ENCODE measurements around the gene SLC15A3.
A peak's percentile ranks its signal among the peaks of the same experiment; 100 is the strongest.
"Not testable (repeated sequence)": the region's sequence is repeated elsewhere in the genome, so short reads cannot be mapped to it uniquely, and the experiment has no call there.

SLC15A3 gene

DNA sequence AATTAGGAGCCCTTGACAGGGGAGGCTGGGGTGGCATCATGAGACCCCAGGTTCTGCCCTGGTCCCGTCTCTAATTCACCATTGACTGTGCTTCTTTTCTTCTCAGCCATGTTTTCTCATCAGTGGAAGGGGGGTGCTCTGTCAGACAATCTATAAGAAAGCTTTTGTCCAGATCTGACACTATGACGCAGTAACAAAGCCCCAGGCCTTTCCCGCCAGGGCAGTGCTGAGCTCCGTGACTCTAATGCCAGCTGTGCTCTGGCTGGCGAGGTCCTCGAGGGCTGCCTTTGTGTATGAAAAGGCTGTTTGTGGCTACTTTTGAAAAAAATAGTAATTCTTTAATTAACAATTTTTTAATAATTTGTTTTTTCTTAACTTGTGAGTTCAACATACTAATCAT, 22.8 kb upstream of the SLC15A3 start:
- Histone ChIP-seq H3K9me3 (replicated peaks in 1 of 2; ENCODE audit: control insufficient read depth in 2 of 2, insufficient read depth in 1 of 2, low read depth in 1 of 2, low read length in 2 of 2) (no peaks in the 10 kb centered on the region), H2BK120ac (ENCODE audit: low read depth, low read length) (no peak overlapping the region), H2BK15ac (ENCODE audit: low read length) (no peak overlapping the region), H3K27ac (replicated peaks; ENCODE audit: low read length) (no peak overlapping the region), H3K36me3 (replicated peaks in 1 of 2; ENCODE audit: control insufficient read depth in 2 of 2, insufficient read depth in 2 of 2, low read length in 2 of 2) (no peaks in the 10 kb centered on the region), H2BK12ac (ENCODE audit: low read length) (no peak overlapping the region), H2AFZ (ENCODE audit: low read length) (no peak overlapping the region), H4K91ac (ENCODE audit: low read depth, low read length, poor library complexity) (no peak overlapping the region), H3K4me3 (ENCODE audit: low read length in 2 of 2) (no peak overlapping the region), H4K8ac (ENCODE audit: low read depth, low read length) (no peak overlapping the region), H3K23ac (ENCODE audit: low read depth, low read length, poor library complexity) (no peak overlapping the region), H3K9ac (ENCODE audit: low read depth, low read length, poor library complexity) (no peak overlapping the region), H3K4ac (ENCODE audit: low read length) (no peak overlapping the region), H3K18ac (ENCODE audit: low read length) (peak overlapping the region; percentile 20), H2BK5ac (ENCODE audit: low read length) (no peak overlapping the region), H3K4me2 (ENCODE audit: insufficient read depth, low read length, poor library complexity, severe bottlenecking) (no peak overlapping the region), H3K14ac (ENCODE audit: low read length) (no peak overlapping the region), H2AK5ac (ENCODE audit: low read depth, low read length) (no peak overlapping the region), H3K27me3 (ENCODE audit: control insufficient read depth in 3 of 3, insufficient read depth in 3 of 3, low read depth in 1 of 3, low read length in 3 of 3) (peaks cover 0 to 43% (median 0%) of the 10 kb centered on the region in 3 experiments), H3K79me1 (ENCODE audit: low read depth, low read length) (no peaks in the 10 kb centered on the region), H3K4me1 (ENCODE audit: control insufficient read depth in 2 of 2, insufficient read depth in 1 of 2, low read depth in 1 of 2, low read length in 2 of 2) (peaks cover 0 to 3% of the 10 kb centered on the region in 2 donors)
- DNase-seq (ENCODE audit: low spot score) = no peak
- no CpG with 5 or more reads among the region's 6 CpGs for WGBS, 2 donors (ENCODE audit: extremely low coverage in 2 of 2, insufficient read length in 2 of 2, insufficient replicate concordance in 1 of 2)

GRCh38 chr11:60974316-60974715, 22.3 kb upstream of the SLC15A3 start:
- H3K9ac ChIP-seq (ENCODE audit: low read depth, low read length, poor library complexity); H3K23ac ChIP-seq (ENCODE audit: low read depth, low read length, poor library complexity); H2BK5ac ChIP-seq (ENCODE audit: low read length); H3K4me1 ChIP-seq (ENCODE audit: control insufficient read depth in 2 of 2, insufficient read depth in 1 of 2, low read depth in 1 of 2, low read length in 2 of 2); H2BK15ac ChIP-seq (ENCODE audit: low read length); H3K4ac ChIP-seq (ENCODE audit: low read length); H2BK12ac ChIP-seq (ENCODE audit: low read length); H3K79me1 ChIP-seq (ENCODE audit: low read depth, low read length); H3K9me3 ChIP-seq (replicated peaks in 1 of 2; ENCODE audit: control insufficient read depth in 2 of 2, insufficient read depth in 1 of 2, low read depth in 1 of 2, low read length in 2 of 2); H3K27ac ChIP-seq (replicated peaks; ENCODE audit: low read length); H2BK120ac ChIP-seq (ENCODE audit: low read depth, low read length); H2AK5ac ChIP-seq (ENCODE audit: low read depth, low read length); H3K14ac ChIP-seq (ENCODE audit: low read length); H3K36me3 ChIP-seq (replicated peaks in 1 of 2; ENCODE audit: control insufficient read depth in 2 of 2, insufficient read depth in 2 of 2, low read length in 2 of 2); DNase-seq (ENCODE audit: low spot score); H4K91ac ChIP-seq (ENCODE audit: low read depth, low read length, poor library complexity); H2AFZ ChIP-seq (ENCODE audit: low read length); H3K4me2 ChIP-seq (ENCODE audit: insufficient read depth, low read length, poor library complexity, severe bottlenecking); H3K4me3 ChIP-seq (ENCODE audit: low read length in 2 of 2); H4K8ac ChIP-seq (ENCODE audit: low read depth, low read length): not testable (repeated sequence)
- Histone ChIP-seq H3K27me3 (ENCODE audit: control insufficient read depth in 3 of 3, insufficient read depth in 3 of 3, low read depth in 1 of 3, low read length in 3 of 3) (peaks cover 0 to 43% (median 0%) of the 10 kb centered on the region in 3 experiments), H3K18ac (ENCODE audit: low read length) (peak overlapping the region; percentile 20)
- no CpG with 5 or more reads among the region's 13 CpGs for WGBS, 2 donors (ENCODE audit: extremely low coverage in 2 of 2, insufficient read length in 2 of 2, insufficient replicate concordance in 1 of 2)

- Histone ChIP-seq H2BK12ac (ENCODE audit: low read length) (no peak overlapping the region), H3K27ac (replicated peaks; ENCODE audit: low read length) (no peak overlapping the region), H3K4me2 (ENCODE audit: insufficient read depth, low read length, poor library complexity, severe bottlenecking) (no peak overlapping the region), H4K8ac (ENCODE audit: low read depth, low read length) (no peak overlapping the region), H2BK5ac (ENCODE audit: low read length) (no peak overlapping the region), H3K14ac (ENCODE audit: low read length) (no peak overlapping the region), H2AFZ (ENCODE audit: low read length) (peak overlapping the region; percentile 2), H3K9me3 (replicated peaks in 1 of 2; ENCODE audit: control insufficient read depth in 2 of 2, insufficient read depth in 1 of 2, low read depth in 1 of 2, low read length in 2 of 2) (no peaks in the 10 kb centered on the region), H3K79me1 (ENCODE audit: low read depth, low read length) (no peaks in the 10 kb centered on the region), H2AK5ac (ENCODE audit: low read depth, low read length) (no peak overlapping the region), H4K91ac (ENCODE audit: low read depth, low read length, poor library complexity) (no peak overlapping the region), H3K23ac (ENCODE audit: low read depth, low read length, poor library complexity) (no peak overlapping the region), H3K27me3 (ENCODE audit: control insufficient read depth in 3 of 3, insufficient read depth in 3 of 3, low read depth in 1 of 3, low read length in 3 of 3) (peaks cover 0 to 40% (median 0%) of the 10 kb centered on the region in 3 experiments), H3K18ac (ENCODE audit: low read length) (peak overlapping the region; percentile 15), H3K4me3 (ENCODE audit: low read length in 2 of 2) (no peak overlapping the region), H3K36me3 (replicated peaks in 1 of 2; ENCODE audit: control insufficient read depth in 2 of 2, insufficient read depth in 2 of 2, low read length in 2 of 2) (no peaks in the 10 kb centered on the region), H3K9ac (ENCODE audit: low read depth, low read length, poor library complexity) (no peak overlapping the region), H3K4ac (ENCODE audit: low read length) (no peak overlapping the region), H2BK120ac (ENCODE audit: low read depth, low read length) (no peak overlapping the region), H2BK15ac (ENCODE audit: low read length) (no peak overlapping the region), H3K4me1 (ENCODE audit: control insufficient read depth in 2 of 2, insufficient read depth in 1 of 2, low read depth in 1 of 2, low read length in 2 of 2) (peaks cover 0 to 3% of the 10 kb centered on the region in 2 donors)
- DNase-seq (ENCODE audit: low spot score) = no peak
- WGBS, 2 donors (ENCODE audit: extremely low coverage in 2 of 2, insufficient read length in 2 of 2, insufficient replicate concordance in 1 of 2) = no CpG with 5 or more reads among the region's 6 CpGs
Measured at GRCh38 chr11:60973699-60974098, 21.7 kb upstream of the SLC15A3 start.

- H3K23ac ChIP-seq (ENCODE audit: low read depth, low read length, poor library complexity) = peak overlapping the region; percentile 6
- H2AFZ ChIP-seq (ENCODE audit: low read length) = no peak overlapping the region
- WGBS, 2 donors (ENCODE audit: extremely low coverage in 2 of 2, insufficient read length in 2 of 2, insufficient replicate concordance in 1 of 2) = no CpG with 5 or more reads among the region's 15 CpGs
- no peak overlapping the region for H2BK12ac ChIP-seq (ENCODE audit: low read length)
- no peak overlapping the region for H3K14ac ChIP-seq (ENCODE audit: low read length)
- H3K4me2 ChIP-seq (ENCODE audit: insufficient read depth, low read length, poor library complexity, severe bottlenecking) = no peak overlapping the region
- H3K4me1 ChIP-seq (ENCODE audit: control insufficient read depth in 2 of 2, insufficient read depth in 1 of 2, low read depth in 1 of 2, low read length in 2 of 2) = peaks cover 0 to 3% of the 10 kb centered on the region in 2 donors
- H3K36me3 ChIP-seq (replicated peaks in 1 of 2; ENCODE audit: control insufficient read depth in 2 of 2, insufficient read depth in 2 of 2, low read length in 2 of 2) = no peaks in the 10 kb centered on the region
- peak overlapping the region in 1 of 2 donors; percentile 9 for H3K4me3 ChIP-seq (ENCODE audit: low read length in 2 of 2)
- no peak overlapping the region for H2BK15ac ChIP-seq (ENCODE audit: low read length)
- H3K27ac ChIP-seq (replicated peaks; ENCODE audit: low read length) = no peak overlapping the region
- H2BK5ac ChIP-seq (ENCODE audit: low read length) = no peak overlapping the region
- no peaks in the 10 kb centered on the region for H3K9me3 ChIP-seq (replicated peaks in 1 of 2; ENCODE audit: control insufficient read depth in 2 of 2, insufficient read depth in 1 of 2, low read depth in 1 of 2, low read length in 2 of 2)
- H3K79me1 ChIP-seq (ENCODE audit: low read depth, low read length) = no peaks in the 10 kb centered on the region
- H2AK5ac ChIP-seq (ENCODE audit: low read depth, low read length) = no peak overlapping the region
- H3K18ac ChIP-seq (ENCODE audit: low read length) = peak overlapping the region; percentile 8
- H3K9ac ChIP-seq (ENCODE audit: low read depth, low read length, poor library complexity) = no peak overlapping the region
- H2BK120ac ChIP-seq (ENCODE audit: low read depth, low read length) = no peak overlapping the region
- no peak overlapping the region for H3K4ac ChIP-seq (ENCODE audit: low read length)
- H4K91ac ChIP-seq (ENCODE audit: low read depth, low read length, poor library complexity) = peak overlapping the region; percentile 20
- DNase-seq (ENCODE audit: low spot score) = no peak
- no peak overlapping the region for H4K8ac ChIP-seq (ENCODE audit: low read depth, low read length)
- peaks cover 0 to 40% (median 0%) of the 10 kb centered on the region in 3 experiments for H3K27me3 ChIP-seq (ENCODE audit: control insufficient read depth in 3 of 3, insufficient read depth in 3 of 3, low read depth in 1 of 3, low read length in 3 of 3)
Measured at GRCh38 chr11:60972182-60973030, 20.4 kb upstream of the SLC15A3 start.

Measured in neuronal stem cell (in vitro differentiated cells).